ENCODE measurements around the gene KCNJ5.

DNA sequence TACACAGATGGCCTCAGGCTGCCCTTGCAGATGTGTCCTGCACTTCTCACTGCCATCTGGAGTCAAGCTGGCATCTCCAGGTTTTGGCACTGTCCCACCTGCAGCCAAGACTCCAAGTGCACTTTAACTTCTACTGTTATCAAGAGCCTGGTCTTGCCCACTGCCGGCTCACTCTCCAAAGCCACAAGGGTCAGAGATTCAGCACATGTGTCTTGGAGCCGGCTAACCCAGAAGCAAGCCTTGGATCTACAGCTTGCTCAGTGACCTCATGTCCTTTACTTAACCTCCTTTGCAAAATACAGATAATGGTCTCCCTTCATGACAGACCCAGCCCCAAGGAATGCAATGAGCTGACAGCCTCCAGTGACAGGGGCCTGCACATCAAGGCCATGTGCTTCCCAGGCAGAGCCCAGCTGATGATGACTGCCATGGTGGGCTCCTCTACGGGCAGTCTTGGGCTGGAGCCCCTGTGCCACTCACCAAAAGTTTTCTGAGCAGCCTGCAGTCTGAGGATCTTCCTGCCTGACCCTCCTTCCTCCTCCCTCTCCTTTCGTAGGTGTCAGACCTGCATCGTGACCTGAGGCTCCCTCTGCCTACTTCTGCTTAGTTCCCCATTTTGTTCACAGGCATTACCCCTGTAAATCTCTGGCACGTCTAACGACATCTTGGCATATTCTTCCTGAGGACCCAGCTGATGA, 42.5 kb downstream of the KCNJ5 start:
- TF ChIP-seq, protein P1, sequence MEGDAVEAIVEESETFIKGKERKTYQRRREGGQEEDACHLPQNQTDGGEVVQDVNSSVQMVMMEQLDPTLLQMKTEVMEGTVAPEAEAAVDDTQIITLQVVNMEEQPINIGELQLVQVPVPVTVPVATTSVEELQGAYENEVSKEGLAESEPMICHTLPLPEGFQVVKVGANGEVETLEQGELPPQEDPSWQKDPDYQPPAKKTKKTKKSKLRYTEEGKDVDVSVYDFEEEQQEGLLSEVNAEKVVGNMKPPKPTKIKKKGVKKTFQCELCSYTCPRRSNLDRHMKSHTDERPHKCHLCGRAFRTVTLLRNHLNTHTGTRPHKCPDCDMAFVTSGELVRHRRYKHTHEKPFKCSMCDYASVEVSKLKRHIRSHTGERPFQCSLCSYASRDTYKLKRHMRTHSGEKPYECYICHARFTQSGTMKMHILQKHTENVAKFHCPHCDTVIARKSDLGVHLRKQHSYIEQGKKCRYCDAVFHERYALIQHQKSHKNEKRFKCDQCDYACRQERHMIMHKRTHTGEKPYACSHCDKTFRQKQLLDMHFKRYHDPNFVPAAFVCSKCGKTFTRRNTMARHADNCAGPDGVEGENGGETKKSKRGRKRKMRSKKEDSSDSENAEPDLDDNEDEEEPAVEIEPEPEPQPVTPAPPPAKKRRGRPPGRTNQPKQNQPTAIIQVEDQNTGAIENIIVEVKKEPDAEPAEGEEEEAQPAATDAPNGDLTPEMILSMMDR (conservative IDR thresholded peaks at IDR 0.05) = no peak
- TF ChIP-seq ZFX (IDR thresholded peaks at IDR 0.05) = no peak

All from C4-2B (cell line).